GM23248 (cell line): ENCODE results near the gene ATP23. TPM values are rescaled to one million over a fixed set of nuclear protein-coding genes. Genes with fewer than 3 reads are reported as not detected.

ENCODE experiments used
- DNase-seq: peaks from one replicate; pipeline ENCODE4 v3.0.0-alpha.2; 2015
- H2AFZ ChIP-seq: fragments of 200-600 bp; sonication (generic); 2 replicates; pipeline ENCODE4 v1.6.1; 2016; ENCODE audit warnings: antibody characterized with exemption
- H3F3A ChIP-seq: fragments of 200-600 bp; sonication (generic); 2 replicates; pipeline ENCODE4 v1.6.1; 2016; ENCODE audit warnings: mild to moderate bottlenecking, antibody characterized with exemption, mixed run types; ENCODE audit not compliant: insufficient read depth
- H3K27ac ChIP-seq: fragments of 200-600 bp; sonication (generic); 2 replicates; pipeline ENCODE4 v1.5.1; 2016; ENCODE audit warnings: mild to moderate bottlenecking
- H3K27me3 ChIP-seq: fragments of 200-600 bp; sonication (generic); replicated peaks from 2 replicates; pipeline ENCODE4 v1.6.1; 2016; ENCODE audit warnings: mild to moderate bottlenecking; ENCODE audit not compliant: insufficient read depth
- H3K36me3 ChIP-seq: fragments of 200-600 bp; sonication (generic); 2 replicates; pipeline ENCODE4 v1.6.1; 2016; ENCODE audit warnings: low read depth, mild to moderate bottlenecking
- H3K4me1 ChIP-seq: fragments of 200-600 bp; sonication (generic); 2 replicates; pipeline ENCODE4 v1.6.1; 2016; ENCODE audit warnings: mild to moderate bottlenecking; ENCODE audit not compliant: insufficient read depth
- H3K4me2 ChIP-seq: fragments of 200-600 bp; sonication (generic); one replicate; pipeline ENCODE4 v1.6.1; 2016; ENCODE audit warnings: mild to moderate bottlenecking; ENCODE audit not compliant: unreplicated experiment
- H3K4me3 ChIP-seq: fragments of 200-600 bp; sonication (generic); 2 replicates; pipeline ENCODE4 v1.5.1; 2016; ENCODE audit warnings: mild to moderate bottlenecking
- H3K79me2 ChIP-seq: fragments of 200-600 bp; sonication (generic); 2 replicates; pipeline ENCODE4 v1.6.1; 2016; ENCODE audit warnings: mild to moderate bottlenecking; ENCODE audit not compliant: insufficient read depth
- H3K9ac ChIP-seq: fragments of 200-600 bp; sonication (generic); 2 replicates; pipeline ENCODE4 v1.6.1; 2016; ENCODE audit warnings: mild to moderate bottlenecking
- H3K9me2 ChIP-seq: fragments of 200-600 bp; sonication (generic); 2 replicates; pipeline ENCODE4 v1.6.1; 2016; ENCODE audit warnings: mixed run types, mild to moderate bottlenecking, moderate library complexity; ENCODE audit not compliant: insufficient read depth
- H3K9me3 ChIP-seq: fragments of 200-600 bp; sonication (generic); one replicate; pipeline ENCODE4 v1.6.1; 2017; ENCODE audit warnings: low read depth
- H4K20me1 ChIP-seq: fragments of 200-600 bp; sonication (generic); 2 replicates; pipeline ENCODE4 v1.6.0; 2016; ENCODE audit not compliant: insufficient read depth
- EZH2 ChIP-seq: fragments of 200-600 bp; sonication (generic); IDR thresholded peaks from 2 replicates; pipeline ENCODE4 v1.6.1; 2018; ENCODE audit warnings: antibody characterized with exemption, mild to moderate bottlenecking; ENCODE audit not compliant: insufficient read depth, poor library complexity, severe bottlenecking
- EZH2phosphoT487 ChIP-seq: fragments of 200-600 bp; sonication (generic); IDR thresholded peaks from 2 replicates; pipeline ENCODE4 v1.6.1; 2018; ENCODE audit warnings: antibody characterized with exemption, moderate library complexity, mild to moderate bottlenecking, low read depth; ENCODE audit not compliant: insufficient read depth
- WGBS, 2 experiments: methylation state at CpG; one replicate each; pipeline ENCODE4 v1.1.6; 2015 to 2017; ENCODE audit warnings: low lambda C conversion rate in 2 of 2, low coverage in 1 of 2; ENCODE audit errors: missing lambda C conversion rate in 2 of 2; 5-methylcytosine and 5-hydroxymethylcytosine counted together
- in situ Hi-C: fragments of 300-500 bp; cut with MboI; formaldehyde crosslinking; loops from 2 replicates; pipeline ENCODE4 v1.15.0; 2020
- polyA plus RNA-seq: library from polyadenylated mRNA; unstranded; fragments of >200 nt; fragmentation: Nextera tagmentation; extraction: Ambion mirVana; gene quantifications from 2 replicates; pipeline ENCODE4 v1.2.1, GENCODE V29; 2016
- total RNA-seq: library from RNA; depleted of rRNA; stranded (reverse); fragments of >200 nt; shearing (Covaris generic); gene quantifications from 2 replicates; pipeline ENCODE4 v1.2.3, GENCODE V29; 2014

Gene ATP23
- total and polyA plus RNA-seq, 2 experiments from 2014 or later = 5.7 to 14.8 TPM

DNA sequence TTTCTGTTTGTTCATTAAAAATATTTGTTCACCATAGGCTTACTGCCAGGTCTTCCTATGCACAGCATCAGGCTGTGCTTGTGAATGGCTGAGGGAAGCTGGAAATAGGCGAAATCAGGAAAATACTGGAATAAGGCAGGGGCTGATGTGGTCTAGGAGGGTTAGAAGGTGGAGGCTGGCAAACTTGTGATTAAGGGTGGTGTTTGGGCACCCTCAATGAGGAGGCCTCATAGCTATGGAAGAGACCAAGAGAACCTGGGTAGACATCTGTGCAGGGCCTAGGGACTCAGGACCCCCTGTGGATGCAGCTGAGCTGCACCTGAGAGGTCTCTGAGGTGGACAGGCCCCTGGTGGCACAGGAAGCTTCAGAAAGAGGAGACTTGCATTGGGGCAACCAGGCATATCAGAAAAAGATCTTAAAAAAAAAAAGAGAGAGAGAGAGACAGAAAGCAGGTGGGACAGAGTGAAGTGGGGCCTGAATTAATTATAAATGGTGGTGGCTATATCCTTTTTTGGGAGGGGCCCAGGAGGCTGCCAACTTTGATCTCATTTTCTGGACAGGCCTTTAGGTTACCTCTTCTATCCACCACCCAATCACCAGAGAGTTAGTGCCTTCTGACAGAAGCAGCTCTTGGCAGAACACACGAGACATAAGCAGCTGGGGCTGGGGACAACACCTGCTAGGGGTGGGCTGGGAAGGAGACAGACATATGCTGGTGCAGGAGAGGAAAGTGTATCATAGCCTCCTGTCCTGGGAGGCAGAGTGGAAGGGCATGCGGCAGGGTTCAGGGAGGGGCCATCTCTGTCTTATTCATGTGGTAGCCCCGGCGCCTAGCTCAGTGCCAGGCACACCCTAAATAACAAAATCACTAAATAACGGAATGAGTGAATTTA, 46.7 kb upstream of the ATP23 start:
- H3K79me2 ChIP-seq = no peaks in the 10 kb centered on the region
- DNase-seq = peak; percentile 29
- no peaks in the 10 kb centered on the region for H3K36me3 ChIP-seq
- H3K9me3 ChIP-seq = no peaks in the 10 kb centered on the region
- no peaks in the 10 kb centered on the region for H4K20me1 ChIP-seq
- peak overlapping the region; percentile 86 for H3K9ac ChIP-seq
- peaks cover 87% of the 10 kb centered on the region for H3K4me1 ChIP-seq
- H3K4me3 ChIP-seq = peak overlapping the region; percentile 62
- H2AFZ ChIP-seq = peak overlapping the region; percentile 59
- H3K9me2 ChIP-seq = no peaks in the 10 kb centered on the region
- TF ChIP-seq EZH2 (no peak), EZH2phosphoT487 (no peak)
- peaks cover 68% of the 10 kb centered on the region for H3F3A ChIP-seq
- peak overlapping the region; percentile 98 for H3K27ac ChIP-seq
- 54 to 61% methylated on average over 6 of the region's 6 CpGs for WGBS, 2 experiments
- in situ Hi-C loops = no loop called here
- H3K27me3 ChIP-seq = no peaks in the 10 kb centered on the region
- H3K4me2 ChIP-seq = peak overlapping the region; percentile 78

- Histone ChIP-seq H2AFZ (peak overlapping the region; percentile 76), H3K9me2 (no peaks in the 10 kb centered on the region), H3F3A (peaks cover 59% of the 10 kb centered on the region), H3K4me1 (peaks cover 78% of the 10 kb centered on the region), H3K4me2 (peak overlapping the region; percentile 78), H3K4me3 (peak overlapping the region; percentile 65; the same call in 1 of the 2 replicates), H3K9ac (peak overlapping the region; percentile 86), H3K9me3 (no peaks in the 10 kb centered on the region), H3K27me3 (no peaks in the 10 kb centered on the region), H3K36me3 (no peaks in the 10 kb centered on the region), H3K79me2 (no peaks in the 10 kb centered on the region), H3K27ac (peak overlapping the region; percentile 98), H4K20me1 (no peaks in the 10 kb centered on the region)
- 27 to 33% methylated on average over 5 of the region's 5 CpGs for WGBS, 2 experiments
- peak; percentile 51 for DNase-seq
- TF ChIP-seq EZH2 (no peak), EZH2phosphoT487 (no peak)
- in situ Hi-C loops = no loop called here
Observed at GRCh38 chr12:57895389-57896114, 45.8 kb upstream of the ATP23 start.

GRCh38 chr12:57896115-57896433, 45.3 kb upstream of the ATP23 start:
- no peaks in the 10 kb centered on the region for H3K9me2 ChIP-seq
- H3K4me1 ChIP-seq = peaks cover 73% of the 10 kb centered on the region
- H3K4me3 ChIP-seq = peak overlapping the region; percentile 65
- H3K9ac ChIP-seq = peak overlapping the region; percentile 86
- peak overlapping the region; percentile 76 for H2AFZ ChIP-seq
- TF ChIP-seq EZH2phosphoT487 (no peak), EZH2 (no peak)
- H4K20me1 ChIP-seq = no peaks in the 10 kb centered on the region
- WGBS, 2 experiments = 2 to 4% methylated on average over 6 of the region's 6 CpGs
- peak; percentile 57 for DNase-seq
- H3K27me3 ChIP-seq = no peaks in the 10 kb centered on the region
- H3K79me2 ChIP-seq = no peaks in the 10 kb centered on the region
- in situ Hi-C loops = no loop called here
- H3K27ac ChIP-seq = peak overlapping the region; percentile 98
- H3K9me3 ChIP-seq = no peaks in the 10 kb centered on the region
- H3K36me3 ChIP-seq = no peaks in the 10 kb centered on the region
- peak overlapping the region; percentile 78 for H3K4me2 ChIP-seq
- peaks cover 54% of the 10 kb centered on the region for H3F3A ChIP-seq

DNA sequence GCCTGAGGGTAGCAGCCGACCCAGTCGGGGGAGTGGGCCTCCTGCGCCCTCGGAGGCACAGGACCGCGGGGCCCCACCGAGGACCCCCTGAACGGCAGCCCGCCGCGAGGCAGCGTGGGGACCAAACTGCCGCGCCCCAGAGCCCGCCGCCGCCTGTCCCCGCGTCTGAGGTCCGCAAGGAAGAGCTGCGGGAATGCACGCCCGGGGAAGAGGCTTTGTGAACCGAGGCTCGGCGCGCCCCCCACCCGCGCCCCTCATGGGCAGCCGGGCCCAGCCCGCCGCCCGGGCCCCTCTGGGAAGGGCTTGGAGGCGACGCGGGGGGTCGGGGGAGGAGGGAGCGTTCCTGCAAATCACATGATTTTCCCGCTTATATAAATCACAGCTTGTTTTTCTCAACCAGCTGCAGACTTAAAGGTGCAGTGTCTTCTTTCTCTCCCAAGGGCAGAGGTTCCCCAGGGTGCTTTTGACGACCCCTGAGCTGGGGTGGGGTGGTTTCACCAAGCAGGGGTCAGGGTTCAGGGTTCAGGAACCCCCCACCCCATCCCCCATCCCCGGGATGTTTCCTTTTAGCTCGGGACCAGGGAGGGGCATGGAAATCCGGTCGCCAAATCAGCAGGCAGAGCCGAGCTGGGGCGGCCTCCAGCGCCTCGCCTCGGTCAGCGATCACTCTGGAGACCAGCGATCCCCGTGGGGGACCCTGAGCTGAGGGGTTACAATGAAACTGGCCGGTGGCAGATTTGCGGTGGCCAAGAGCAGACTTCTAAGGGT, 44.7 kb upstream of the ATP23 start:
- H3K27ac ChIP-seq = peak overlapping the region; percentile 98
- peak; percentile 77 for DNase-seq
- WGBS, 2 experiments = 1% methylated on average over 33 to 50 of the region's 54 CpGs

More for the DNA sequence above, 44.7 kb upstream of the ATP23 start:
- Histone ChIP-seq H3K9me2 (no peaks in the 10 kb centered on the region), H4K20me1 (no peaks in the 10 kb centered on the region), H3K79me2 (no peaks in the 10 kb centered on the region), H3K4me1 (peaks cover 67% of the 10 kb centered on the region), H3K9me3 (no peaks in the 10 kb centered on the region), H3K27me3 (no peaks in the 10 kb centered on the region), H3K4me2 (peak overlapping the region; percentile 78), H3K36me3 (no peaks in the 10 kb centered on the region), H3F3A (peaks cover 52% of the 10 kb centered on the region), H3K9ac (peak overlapping the region; percentile 86), H2AFZ (peak overlapping the region; percentile 76), H3K4me3 (peak overlapping the region; percentile 65)
- in situ Hi-C loops = no loop called here
- no peak for TF ChIP-seq EZH2phosphoT487
- no peak for TF ChIP-seq EZH2
